Uterus (tissue), 2 donors: ENCODE results near the gene HMG20B.

Experiments used
- POLR2A ChIP-seq, 2 donors: fragments of 450-650 bp; IDR thresholded peaks; one replicate each; pipeline ENCODE4 v1.6.1; 2016; ENCODE audit warnings: antibody characterized with exemption in 2 of 2, mild to moderate bottlenecking in 1 of 2, moderate library complexity in 1 of 2
- TF ChIP-seq, protein P1 (sequence below), 4 experiments: fragments of 200-600 bp in 2 of 4; fragments of 450-650 bp in 2 of 4; sonication (generic) in 2 of 4; IDR thresholded peaks; one replicate each; pipeline ENCODE4 v1.5.1; 2016 to 2019; ENCODE audit warnings: antibody characterized with exemption in 4 of 4, mild to moderate bottlenecking in 2 of 4, moderate library complexity in 1 of 4

GRCh38 chr19:3546119-3546518 is 26.6 kb upstream of the HMG20B start:
- TF ChIP-seq, protein P1, sequence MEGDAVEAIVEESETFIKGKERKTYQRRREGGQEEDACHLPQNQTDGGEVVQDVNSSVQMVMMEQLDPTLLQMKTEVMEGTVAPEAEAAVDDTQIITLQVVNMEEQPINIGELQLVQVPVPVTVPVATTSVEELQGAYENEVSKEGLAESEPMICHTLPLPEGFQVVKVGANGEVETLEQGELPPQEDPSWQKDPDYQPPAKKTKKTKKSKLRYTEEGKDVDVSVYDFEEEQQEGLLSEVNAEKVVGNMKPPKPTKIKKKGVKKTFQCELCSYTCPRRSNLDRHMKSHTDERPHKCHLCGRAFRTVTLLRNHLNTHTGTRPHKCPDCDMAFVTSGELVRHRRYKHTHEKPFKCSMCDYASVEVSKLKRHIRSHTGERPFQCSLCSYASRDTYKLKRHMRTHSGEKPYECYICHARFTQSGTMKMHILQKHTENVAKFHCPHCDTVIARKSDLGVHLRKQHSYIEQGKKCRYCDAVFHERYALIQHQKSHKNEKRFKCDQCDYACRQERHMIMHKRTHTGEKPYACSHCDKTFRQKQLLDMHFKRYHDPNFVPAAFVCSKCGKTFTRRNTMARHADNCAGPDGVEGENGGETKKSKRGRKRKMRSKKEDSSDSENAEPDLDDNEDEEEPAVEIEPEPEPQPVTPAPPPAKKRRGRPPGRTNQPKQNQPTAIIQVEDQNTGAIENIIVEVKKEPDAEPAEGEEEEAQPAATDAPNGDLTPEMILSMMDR (IDR thresholded peaks at IDR 0.05) = no peak
- no peak for TF ChIP-seq POLR2A (IDR thresholded peaks at IDR 0.05)
